HG02588 (cell line): ENCODE results near the gene IQGAP2.
"Not testable (repeated sequence)": the region's sequence is repeated elsewhere in the genome, so short reads cannot be mapped to it uniquely, and the experiment has no call there.

Experiments used
- ATAC-seq: cut with Tn5 transposase; IDR thresholded peaks from one replicate; pipeline ENCODE4 v1.9.1; 2021; ENCODE audit warnings: mild to moderate bottlenecking, moderate library complexity; ENCODE audit not compliant: unreplicated experiment

The IQGAP2 gene

GRCh38 chr5:76408104-76408654, 5.1 kb downstream of the IQGAP2 start:
- no peak for ATAC-seq

DNA sequence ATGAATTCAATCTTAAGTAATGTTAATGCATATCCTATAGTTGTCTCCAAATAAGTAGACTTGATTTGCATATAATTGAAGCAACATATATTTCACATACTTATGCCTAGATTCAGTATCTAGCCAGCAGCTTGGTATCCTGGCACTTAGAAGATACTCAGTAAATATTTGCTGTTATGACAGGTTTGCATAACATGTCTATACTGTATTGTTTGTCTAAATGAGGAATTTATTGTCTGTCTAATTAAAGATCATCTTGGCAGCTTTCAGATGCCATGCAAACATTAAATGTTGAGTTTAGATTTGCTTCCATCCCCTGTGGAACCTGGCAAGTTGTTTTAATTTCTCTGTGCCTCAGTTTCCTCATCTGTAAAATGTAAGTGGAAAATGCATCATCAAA, 9.4 kb downstream of the IQGAP2 start:
- ATAC-seq, result no peak

- ATAC-seq, result no peak
Measured at GRCh38 chr5:76413746-76414145, 10.7 kb downstream of the IQGAP2 start.

GRCh38 chr5:76414788-76415187, 11.7 kb downstream of the IQGAP2 start:
- no peak for ATAC-seq

GRCh38 chr5:76415855-76416254, 12.8 kb downstream of the IQGAP2 start:
- no peak for ATAC-seq

GRCh38 chr5:76419597-76420298, 16.7 kb downstream of the IQGAP2 start:
- no peak for ATAC-seq

- no peak for ATAC-seq
Measured at GRCh38 chr5:76422227-76422626, 19.1 kb downstream of the IQGAP2 start.

- ATAC-seq, result no peak
Measured at GRCh38 chr5:76422742-76423141, 19.7 kb downstream of the IQGAP2 start.

GRCh38 chr5:76425146-76425545, 22.1 kb downstream of the IQGAP2 start:
- ATAC-seq, result no peak

GRCh38 chr5:76425928-76426804, 23.1 kb downstream of the IQGAP2 start:
- no peak for ATAC-seq

GRCh38 chr5:76427206-76428140, 24.4 kb downstream of the IQGAP2 start:
- ATAC-seq, result no peak

DNA sequence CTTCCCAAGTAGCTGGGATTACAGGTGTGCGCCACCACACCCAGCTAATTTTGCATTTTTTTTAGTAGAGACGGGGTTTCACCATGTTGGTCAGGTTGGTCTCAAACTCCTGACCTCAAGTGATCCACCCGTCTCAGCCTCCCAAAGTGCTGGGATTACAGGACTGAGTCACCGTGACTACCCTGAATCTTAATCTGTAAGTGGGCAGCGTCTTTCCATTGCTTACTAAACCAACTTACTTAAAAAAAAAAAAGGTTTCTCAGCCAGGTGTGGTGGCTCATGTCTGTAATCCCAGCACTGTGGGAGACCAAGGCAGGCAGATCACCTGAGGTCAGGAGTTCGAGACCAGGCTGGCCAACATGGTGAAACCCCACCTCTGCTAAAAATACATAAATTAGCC, 25.5 kb downstream of the IQGAP2 start:
- ATAC-seq, result not testable (repeated sequence)

DNA sequence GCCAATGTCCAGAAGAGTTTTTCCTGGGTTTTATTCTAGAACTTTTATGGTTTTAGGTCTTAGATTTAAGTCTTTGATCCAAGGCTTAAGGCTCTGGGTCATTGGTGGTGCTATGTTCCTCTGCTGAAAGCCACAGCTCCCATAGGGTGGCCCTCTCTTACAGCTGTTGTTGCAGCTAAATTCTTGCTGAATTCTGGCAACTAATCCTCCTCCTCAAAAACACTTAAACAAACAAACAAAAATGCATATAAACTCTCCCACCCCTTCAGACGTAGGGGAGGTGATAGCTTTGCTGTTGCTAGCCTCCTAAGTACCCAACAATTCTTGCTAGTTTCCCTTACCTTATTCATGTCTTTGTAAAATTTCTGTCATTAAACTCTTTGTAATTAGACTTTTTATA, 30.2 kb downstream of the IQGAP2 start:
- ATAC-seq, result no peak

- ATAC-seq, result not testable (repeated sequence)
Measured at GRCh38 chr5:76437507-76437906, 34.4 kb downstream of the IQGAP2 start.

DNA sequence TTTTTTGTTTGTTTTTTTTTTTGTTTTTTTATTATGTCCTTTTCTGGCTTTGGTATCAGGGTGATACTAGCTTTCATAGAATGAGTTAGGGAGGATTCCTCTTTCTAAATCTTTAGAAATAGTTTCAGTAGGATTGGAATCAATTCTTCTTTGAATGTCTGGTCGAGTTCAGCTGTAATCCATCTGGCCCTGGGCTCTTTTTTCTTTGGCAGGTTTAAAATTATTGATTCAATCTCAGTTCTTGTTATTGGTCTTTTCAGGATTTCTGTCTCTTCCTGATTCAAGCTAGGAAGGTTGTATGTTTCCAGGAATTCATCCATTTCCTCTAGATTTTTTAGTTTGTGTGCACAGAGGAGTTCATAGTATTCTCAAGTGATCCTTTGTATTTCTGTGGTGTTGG, 34.9 kb downstream of the IQGAP2 start:
- ATAC-seq, result no peak

DNA sequence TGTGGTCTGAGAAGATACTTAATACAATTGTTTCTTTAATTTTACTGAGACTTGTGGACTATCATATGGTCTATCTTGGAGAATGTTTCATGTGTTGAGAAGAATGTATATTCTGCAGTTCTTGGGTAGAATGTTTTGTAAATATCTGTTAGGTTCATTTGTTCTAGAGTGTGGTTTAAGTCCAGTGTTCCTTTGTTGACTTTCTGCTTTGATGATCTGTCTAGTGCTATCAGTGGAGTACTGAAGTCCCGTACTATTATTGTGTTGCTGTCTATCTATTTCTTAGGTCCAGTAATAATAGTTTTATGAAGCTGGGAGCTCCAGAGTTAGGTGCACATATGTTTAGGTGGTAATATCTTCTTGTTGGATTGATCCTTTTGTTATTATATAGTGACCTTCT, 36.1 kb downstream of the IQGAP2 start:
- no peak for ATAC-seq

DNA sequence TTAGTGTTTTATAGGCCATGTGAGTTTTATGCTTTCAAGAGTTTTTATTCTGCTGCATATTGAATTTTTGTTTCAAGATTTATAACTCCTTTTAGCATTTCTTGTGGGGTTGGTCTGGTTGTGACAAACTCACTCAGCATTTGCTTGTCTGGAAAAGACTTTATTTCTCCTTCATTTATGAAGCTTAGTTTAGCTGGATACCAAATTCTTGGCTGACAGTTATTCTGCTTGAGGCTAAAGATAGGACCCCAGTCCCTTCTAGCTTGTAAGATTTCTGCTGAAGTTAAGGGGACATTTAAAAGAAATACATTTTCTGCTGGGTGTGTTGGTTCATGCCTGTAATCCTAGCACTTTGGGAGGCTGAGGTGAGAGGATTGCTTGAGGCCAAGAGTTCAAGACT, 36.8 kb downstream of the IQGAP2 start:
- no peak for ATAC-seq

DNA sequence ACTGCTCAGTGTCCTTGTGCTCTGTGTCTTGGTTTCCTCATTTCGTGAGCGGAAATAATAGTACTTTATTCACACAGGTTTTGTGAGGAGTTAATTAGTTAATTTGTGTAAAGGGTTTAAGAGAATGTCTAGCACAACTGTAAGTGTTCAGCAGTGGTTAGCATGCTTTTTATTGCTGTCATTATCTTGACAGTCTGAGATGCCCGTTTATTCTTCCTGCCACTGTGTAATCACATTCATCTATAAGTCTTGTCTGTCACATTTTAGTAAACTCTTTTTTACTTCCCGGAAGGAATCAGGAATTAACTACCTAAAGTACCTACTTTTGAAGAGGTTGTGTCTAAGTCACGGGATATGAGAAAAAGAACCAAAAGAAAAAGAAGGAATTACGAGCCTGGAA, 38.0 kb downstream of the IQGAP2 start:
- no peak for ATAC-seq

- ATAC-seq, result no peak
Measured at GRCh38 chr5:76441890-76442673, 39.0 kb downstream of the IQGAP2 start.
